ENCODE measurements around the gene MARCHF3. TPM values are rescaled to one million over a fixed set of nuclear protein-coding genes. Genes with fewer than 3 reads are reported as not detected.
"Not testable (repeated sequence)": the region's sequence is repeated elsewhere in the genome, so short reads cannot be mapped to it uniquely, and the experiment has no call there.

Gene MARCHF3
- total RNA-seq, 2 donors from 2014 or later = 9.3 to 12.4 TPM

- DNase-seq = no peak
- H3K9me3 Mint-ChIP-seq = no peaks in the 10 kb centered on the region
- H3K36me3 Mint-ChIP-seq (ENCODE audit: insufficient read depth in 2 of 2) = peaks cover 0 to 1% of the 10 kb centered on the region in 2 donors
- H3K27ac Mint-ChIP-seq = peak overlapping the region; percentile 49
- ATAC-seq (replicated peaks in 1 of 2) = no peak
- H3K27me3 Mint-ChIP-seq (ENCODE audit: low read depth) = no peaks in the 10 kb centered on the region
- H3K4me1 Mint-ChIP-seq (ENCODE audit: low read depth) = peaks cover 39% of the 10 kb centered on the region
- H3K4me3 Mint-ChIP-seq = no peak overlapping the region
These were observed 183.5 kb downstream of the MARCHF3 start for GRCh38 chr5:126846744-126847455.

GRCh38 chr5:126846344-126846743 is 184.0 kb downstream of the MARCHF3 start:
- no peak for ATAC-seq (replicated peaks in 1 of 2)
- Mint-ChIP-seq H3K27me3 (ENCODE audit: low read depth) (no peaks in the 10 kb centered on the region), H3K36me3 (ENCODE audit: insufficient read depth in 2 of 2) (peaks cover 0 to 2% of the 10 kb centered on the region in 2 donors), H3K9me3 (no peaks in the 10 kb centered on the region), H3K27ac (peak overlapping the region; percentile 30), H3K4me1 (ENCODE audit: low read depth) (peaks cover 33% of the 10 kb centered on the region), H3K4me3 (no peak overlapping the region)
- DNase-seq = no peak

DNA sequence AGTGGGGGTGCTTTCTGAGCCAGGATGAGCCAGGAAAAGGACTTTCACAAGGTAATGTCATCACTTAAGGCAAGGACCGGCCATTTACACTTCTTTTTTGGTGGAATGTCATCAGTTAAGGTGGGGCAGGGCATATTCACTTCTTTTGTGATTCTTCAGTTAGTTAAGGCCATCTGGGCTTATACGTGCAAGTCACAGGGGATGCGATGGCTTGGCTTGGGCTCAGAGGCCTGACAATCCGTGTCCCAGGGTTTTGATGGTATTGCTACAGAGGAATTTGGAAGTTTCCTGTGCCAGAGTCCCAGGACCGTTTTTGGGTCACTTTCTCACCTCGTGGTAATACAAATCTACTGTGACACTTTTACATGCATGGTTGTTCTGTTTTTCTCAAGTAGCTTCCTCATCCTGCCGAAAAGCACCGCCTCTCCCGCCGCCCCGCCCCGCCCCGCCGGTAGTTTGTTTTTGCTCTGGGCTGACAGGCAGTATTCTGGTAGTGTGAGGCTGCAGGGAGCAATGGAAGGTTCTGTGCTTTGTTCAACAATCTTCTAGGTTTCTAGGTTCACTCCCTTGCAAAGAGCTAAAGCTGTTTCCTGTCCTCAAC is 184.8 kb downstream of the MARCHF3 start:
- peak overlapping the region; percentile 30 for H3K27ac Mint-ChIP-seq
- H3K9me3 Mint-ChIP-seq; H3K27me3 Mint-ChIP-seq (ENCODE audit: low read depth); H3K4me3 Mint-ChIP-seq; H3K36me3 Mint-ChIP-seq (ENCODE audit: insufficient read depth in 2 of 2): not testable (repeated sequence)
- DNase-seq = peak in 1 of 2 donors; percentile 39
- peaks cover 30% of the 10 kb centered on the region for H3K4me1 Mint-ChIP-seq (ENCODE audit: low read depth)
- ATAC-seq (replicated peaks in 1 of 2) = peak; percentile 59 to 81

DNA sequence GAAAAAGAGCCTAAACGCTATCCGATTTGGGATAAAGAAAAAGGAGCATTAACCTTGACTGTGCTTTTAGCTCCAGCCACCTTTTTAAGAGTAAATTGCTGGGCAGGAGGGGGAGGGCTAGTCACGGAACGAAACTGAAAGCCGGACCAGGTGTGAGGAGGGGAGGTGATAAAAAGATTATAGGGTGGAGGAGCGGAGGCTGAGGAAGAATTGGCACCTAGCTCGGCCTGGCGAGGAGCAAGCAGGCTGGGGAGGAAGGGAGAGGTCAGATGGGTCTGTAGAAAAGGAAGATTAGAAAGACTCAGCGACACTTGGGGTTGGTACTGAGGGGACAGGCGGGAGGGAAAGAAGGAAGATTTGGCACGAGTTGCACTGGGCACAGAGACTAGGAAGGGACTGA is 187.0 kb downstream of the MARCHF3 start:
- not testable (repeated sequence) for H3K4me3 Mint-ChIP-seq; H3K27me3 Mint-ChIP-seq (ENCODE audit: low read depth); H3K9me3 Mint-ChIP-seq; ATAC-seq (replicated peaks in 1 of 2); H3K27ac Mint-ChIP-seq; DNase-seq
- H3K4me1 Mint-ChIP-seq (ENCODE audit: low read depth) = peaks cover 30% of the 10 kb centered on the region
- peaks cover 0 to 13% of the 10 kb centered on the region in 2 donors for H3K36me3 Mint-ChIP-seq (ENCODE audit: insufficient read depth in 2 of 2)

DNA sequence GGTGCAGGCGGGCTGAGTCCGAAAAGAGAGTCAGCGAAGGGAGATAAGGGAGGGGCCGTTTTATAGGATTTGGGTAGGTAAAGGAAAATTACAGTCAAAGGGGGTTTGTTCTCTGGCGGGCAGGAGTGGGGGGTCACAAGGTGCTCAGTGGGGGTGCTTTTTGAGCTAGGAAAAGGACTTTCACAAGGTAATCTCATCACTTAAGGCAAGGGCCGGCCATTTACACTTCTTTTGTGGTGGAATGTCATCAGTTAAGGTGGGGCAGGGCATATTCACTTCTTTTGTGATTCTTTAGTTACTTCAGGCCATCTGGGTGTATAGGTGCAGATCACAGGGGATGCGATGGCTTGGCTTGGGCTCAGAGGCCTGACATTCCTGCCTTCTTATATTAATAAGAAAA is 191.0 kb downstream of the MARCHF3 start:
- H3K27me3 Mint-ChIP-seq (ENCODE audit: low read depth); H3K9me3 Mint-ChIP-seq; ATAC-seq (replicated peaks in 1 of 2); H3K4me1 Mint-ChIP-seq (ENCODE audit: low read depth); DNase-seq; H3K4me3 Mint-ChIP-seq: not testable (repeated sequence)
- H3K36me3 Mint-ChIP-seq (ENCODE audit: insufficient read depth in 2 of 2) = peaks cover 5 to 38% of the 10 kb centered on the region in 2 donors
- peak overlapping the region; percentile 61 for H3K27ac Mint-ChIP-seq

DNA sequence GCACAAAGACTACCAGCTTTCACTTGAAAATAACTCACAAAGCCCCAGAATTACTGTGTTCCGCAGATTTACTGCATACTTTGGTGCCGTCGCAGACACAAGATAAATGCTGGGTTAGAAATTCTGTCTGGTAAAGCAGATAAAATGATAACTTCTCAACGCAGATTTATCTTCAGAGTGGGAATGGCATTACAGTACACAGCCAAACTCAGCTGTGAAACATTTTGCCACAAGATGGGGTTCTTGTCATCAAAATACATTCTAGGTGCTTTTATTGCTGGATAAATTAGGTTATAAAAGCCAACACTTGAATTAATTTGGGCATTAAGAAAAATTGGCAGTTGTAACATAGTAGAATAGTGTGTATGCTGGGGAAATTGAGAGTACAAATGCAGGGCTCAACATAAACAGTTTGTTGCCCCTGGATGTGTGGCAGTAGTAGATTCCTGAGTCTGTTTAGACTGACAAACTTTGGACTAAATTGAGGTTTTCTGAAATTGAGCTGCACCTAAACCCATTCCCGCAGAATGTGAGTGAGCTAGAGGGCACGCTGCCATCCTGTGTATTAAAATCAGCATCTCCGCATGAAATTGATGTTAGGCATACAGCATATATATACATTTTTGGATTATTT is 192.3 kb downstream of the MARCHF3 start:
- Mint-ChIP-seq H3K9me3 (no peaks in the 10 kb centered on the region), H3K27ac (peak overlapping the region; percentile 25), H3K36me3 (ENCODE audit: insufficient read depth in 2 of 2) (peaks cover 9 to 49% of the 10 kb centered on the region in 2 donors), H3K27me3 (ENCODE audit: low read depth) (no peaks in the 10 kb centered on the region), H3K4me3 (no peak overlapping the region), H3K4me1 (ENCODE audit: low read depth) (no peaks in the 10 kb centered on the region)
- no peak for DNase-seq
- no peak for ATAC-seq (replicated peaks in 1 of 2)

- Mint-ChIP-seq H3K4me3 (no peak overlapping the region), H3K4me1 (ENCODE audit: low read depth) (no peaks in the 10 kb centered on the region), H3K36me3 (ENCODE audit: insufficient read depth in 2 of 2) (peaks cover 9 to 50% of the 10 kb centered on the region in 2 donors), H3K9me3 (no peaks in the 10 kb centered on the region), H3K27ac (no peak overlapping the region), H3K27me3 (ENCODE audit: low read depth) (no peaks in the 10 kb centered on the region)
- no peak for ATAC-seq (replicated peaks in 1 of 2)
- no peak for DNase-seq
These were observed 193.1 kb downstream of the MARCHF3 start for GRCh38 chr5:126837242-126837641.

GRCh38 chr5:126836778-126837177 is 193.6 kb downstream of the MARCHF3 start:
- H3K9me3 Mint-ChIP-seq = no peaks in the 10 kb centered on the region

DNA sequence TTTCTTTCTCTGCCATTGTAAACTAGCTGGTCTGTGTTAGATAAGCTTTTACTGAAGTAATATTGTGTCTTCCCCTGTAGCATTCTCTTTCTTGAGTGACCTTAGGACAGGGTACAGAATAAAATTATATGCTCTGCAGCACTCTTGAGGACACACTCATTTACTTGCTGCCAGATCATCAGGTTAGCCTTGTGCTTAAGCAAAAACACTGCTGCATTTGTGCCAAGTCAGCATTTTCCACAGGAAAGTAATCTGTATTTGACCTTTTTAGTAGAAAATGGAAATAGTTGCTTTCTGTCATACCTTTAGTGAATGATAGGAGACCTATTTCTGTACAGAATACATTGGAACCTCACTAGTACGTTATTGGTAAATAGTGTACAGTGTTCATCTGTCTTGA is 199.2 kb downstream of the MARCHF3 start:
- no peak for DNase-seq
- Mint-ChIP-seq H3K4me1 (ENCODE audit: low read depth) (no peaks in the 10 kb centered on the region), H3K27ac (peak overlapping the region; percentile 28), H3K27me3 (ENCODE audit: low read depth) (no peaks in the 10 kb centered on the region), H3K9me3 (no peaks in the 10 kb centered on the region), H3K36me3 (ENCODE audit: insufficient read depth in 2 of 2) (peaks cover 19 to 61% of the 10 kb centered on the region in 2 donors), H3K4me3 (no peak overlapping the region)
- ATAC-seq (replicated peaks in 1 of 2) = no peak

More at GRCh38 chr5:126836778-126837177, 193.6 kb downstream of the MARCHF3 start:
- no peak for DNase-seq
- peaks cover 9 to 50% of the 10 kb centered on the region in 2 donors for H3K36me3 Mint-ChIP-seq (ENCODE audit: insufficient read depth in 2 of 2)
- ATAC-seq (replicated peaks in 1 of 2) = no peak
- H3K27ac Mint-ChIP-seq = no peak overlapping the region
- H3K27me3 Mint-ChIP-seq (ENCODE audit: low read depth) = no peaks in the 10 kb centered on the region
- H3K4me3 Mint-ChIP-seq = no peak overlapping the region
- no peaks in the 10 kb centered on the region for H3K4me1 Mint-ChIP-seq (ENCODE audit: low read depth)

- H3K4me1 Mint-ChIP-seq (ENCODE audit: low read depth) = no peaks in the 10 kb centered on the region
- ATAC-seq (replicated peaks in 1 of 2) (no peak), DNase-seq (no peak)
- no peak overlapping the region for H3K27ac Mint-ChIP-seq
- H3K36me3 Mint-ChIP-seq (ENCODE audit: insufficient read depth in 2 of 2) = peaks cover 23 to 62% of the 10 kb centered on the region in 2 donors
- no peak overlapping the region for H3K4me3 Mint-ChIP-seq
- H3K27me3 Mint-ChIP-seq (ENCODE audit: low read depth) = no peaks in the 10 kb centered on the region
- H3K9me3 Mint-ChIP-seq = no peaks in the 10 kb centered on the region
These were observed 200.3 kb downstream of the MARCHF3 start for GRCh38 chr5:126830061-126830460.

DNA sequence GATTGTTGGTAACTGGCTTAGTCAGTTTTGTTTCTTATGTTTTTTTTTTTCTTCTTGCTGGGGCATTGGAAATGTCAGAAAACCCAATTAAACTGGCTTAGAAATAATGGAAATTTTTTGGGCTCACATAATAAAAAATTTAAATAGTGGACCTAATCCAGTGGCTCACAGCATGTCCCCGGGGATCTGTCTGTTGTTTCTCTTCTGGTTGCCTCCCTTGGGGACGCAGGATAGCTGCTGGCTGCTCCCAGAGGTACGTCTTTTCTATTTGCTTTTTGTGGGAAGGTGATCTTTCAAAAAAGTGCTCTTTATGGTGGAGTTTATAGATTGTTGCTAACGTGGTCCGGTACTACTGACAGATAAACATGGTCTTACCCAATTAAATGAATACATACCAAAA is 201.3 kb downstream of the MARCHF3 start:
- Mint-ChIP-seq H3K27me3 (ENCODE audit: low read depth) (no peaks in the 10 kb centered on the region), H3K4me1 (ENCODE audit: low read depth) (no peaks in the 10 kb centered on the region), H3K27ac (no peak overlapping the region), H3K36me3 (ENCODE audit: insufficient read depth in 2 of 2) (peaks cover 20 to 61% of the 10 kb centered on the region in 2 donors), H3K9me3 (no peaks in the 10 kb centered on the region), H3K4me3 (no peak overlapping the region)
- no peak for DNase-seq
- ATAC-seq (replicated peaks in 1 of 2) = no peak

GRCh38 chr5:126826619-126827215 is 203.6 kb downstream of the MARCHF3 start:
- Mint-ChIP-seq H3K27ac (no peak overlapping the region), H3K9me3 (no peaks in the 10 kb centered on the region), H3K4me3 (no peak overlapping the region)

GRCh38 chr5:126819253-126819652 is 211.1 kb downstream of the MARCHF3 start:
- ATAC-seq (replicated peaks in 1 of 2) (no peak), DNase-seq (no peak)
- Mint-ChIP-seq H3K36me3 (ENCODE audit: insufficient read depth in 2 of 2) (peaks cover 22 to 39% of the 10 kb centered on the region in 2 donors), H3K27me3 (ENCODE audit: low read depth) (no peaks in the 10 kb centered on the region), H3K4me3 (no peak overlapping the region), H3K9me3 (no peaks in the 10 kb centered on the region), H3K4me1 (ENCODE audit: low read depth) (peaks cover 2% of the 10 kb centered on the region), H3K27ac (no peak overlapping the region)

More at GRCh38 chr5:126826619-126827215, 203.6 kb downstream of the MARCHF3 start:
- ATAC-seq (replicated peaks in 1 of 2) (no peak), DNase-seq (no peak)
- no peaks in the 10 kb centered on the region for H3K4me1 Mint-ChIP-seq (ENCODE audit: low read depth)
- no peaks in the 10 kb centered on the region for H3K27me3 Mint-ChIP-seq (ENCODE audit: low read depth)
- peaks cover 18 to 52% of the 10 kb centered on the region in 2 donors for H3K36me3 Mint-ChIP-seq (ENCODE audit: insufficient read depth in 2 of 2)
